Hepatocyte (in vitro differentiated cells): Measurements from ENCODE around the gene BCAS3. TPM values are rescaled to one million over a fixed set of nuclear protein-coding genes. Genes with fewer than 3 reads are reported as not detected.

ENCODE experiments used
- DNase-seq: peaks from one replicate; pipeline ENCODE4 v3.0.0-alpha.2; 2016; ENCODE audit warnings: low spot score
- H2AFZ ChIP-seq: fragments of 200-600 bp; sonication (generic); 2 replicates; pipeline ENCODE4 v1.6.0; 2016; ENCODE audit warnings: antibody characterized with exemption, mild to moderate bottlenecking
- H3K27ac ChIP-seq: fragments of 200-600 bp; sonication (generic); 2 replicates; pipeline ENCODE4 v1.5.1; 2016; ENCODE audit warnings: mild to moderate bottlenecking
- H3K27me3 ChIP-seq: fragments of 200-600 bp; sonication (generic); 2 replicates; pipeline ENCODE4 v1.6.1; 2016
- H3K36me3 ChIP-seq: fragments of 200-600 bp; sonication (generic); replicated peaks from 2 replicates; pipeline ENCODE4 v1.5.1; 2016; ENCODE audit warnings: low read depth; ENCODE audit not compliant: insufficient read depth
- H3K4me1 ChIP-seq: fragments of 200-600 bp; sonication (generic); 2 replicates; pipeline ENCODE4 v1.5.1; 2016; ENCODE audit warnings: mild to moderate bottlenecking, moderate library complexity; ENCODE audit not compliant: insufficient read depth
- H3K4me2 ChIP-seq: fragments of 200-600 bp; sonication (generic); 2 replicates; pipeline ENCODE4 v1.6.0; 2016
- H3K4me3 ChIP-seq: fragments of 200-600 bp; sonication (generic); 2 replicates; pipeline ENCODE4 v1.5.1; 2016; ENCODE audit warnings: mild to moderate bottlenecking
- H3K79me2 ChIP-seq: fragments of 200-600 bp; sonication (generic); 2 replicates; pipeline ENCODE4 v1.6.0; 2017; ENCODE audit warnings: mild to moderate bottlenecking
- H3K9me2 ChIP-seq: fragments of 200-600 bp; sonication (generic); replicated peaks from 2 replicates; pipeline ENCODE4 v1.6.0; 2017; ENCODE audit warnings: mild to moderate bottlenecking; ENCODE audit not compliant: insufficient read depth
- H3K9me3 ChIP-seq: fragments of 200-600 bp; sonication (generic); 2 replicates; pipeline ENCODE4 v1.5.1; 2016; ENCODE audit warnings: low read depth, mild to moderate bottlenecking
- H4K20me1 ChIP-seq: fragments of 200-600 bp; sonication (generic); 2 replicates; pipeline ENCODE4 v1.6.0; 2016; ENCODE audit warnings: mild to moderate bottlenecking; ENCODE audit not compliant: insufficient read depth, poor library complexity, severe bottlenecking
- CTCF ChIP-seq: fragments of 200-600 bp; sonication (generic); IDR thresholded peaks from 2 replicates; pipeline ENCODE4 v1.5.1; 2016; ENCODE audit warnings: antibody characterized with exemption, mild to moderate bottlenecking; ENCODE audit not compliant: poor library complexity
- EZH2 ChIP-seq: fragments of 200-600 bp; sonication (generic); IDR thresholded peaks from 2 replicates; pipeline ENCODE4 v1.6.1; 2016; ENCODE audit warnings: antibody characterized with exemption, mild to moderate bottlenecking, borderline replicate concordance
- EZH2phosphoT487 ChIP-seq: fragments of 200-600 bp; sonication (generic); IDR thresholded peaks from one replicate; pipeline ENCODE4 v1.6.1; 2018; ENCODE audit warnings: antibody characterized with exemption, mild to moderate bottlenecking, low read depth, moderate library complexity; ENCODE audit not compliant: unreplicated experiment, severe bottlenecking
- WGBS: methylation state at CpG from one replicate; pipeline ENCODE4 v1.1.6; 2016; ENCODE audit warnings: low lambda C conversion rate; ENCODE audit errors: missing lambda C conversion rate; 5-methylcytosine and 5-hydroxymethylcytosine counted together
- polyA plus RNA-seq: library from polyadenylated mRNA; unstranded; fragments of >200 nt; fragmentation: Nextera tagmentation; extraction: Ambion mirVana; gene quantifications from 2 replicates; pipeline ENCODE4 v1.2.1, GENCODE V29; 2016
- total RNA-seq: library from RNA; depleted of rRNA; stranded (reverse); fragments of >200 nt; gene quantifications from 2 replicates; pipeline ENCODE4 v1.2.3, GENCODE V29; 2014

Gene BCAS3
- total and polyA plus RNA-seq, 2 experiments from 2014 or later, result 16.5 to 58.8 TPM

DNA sequence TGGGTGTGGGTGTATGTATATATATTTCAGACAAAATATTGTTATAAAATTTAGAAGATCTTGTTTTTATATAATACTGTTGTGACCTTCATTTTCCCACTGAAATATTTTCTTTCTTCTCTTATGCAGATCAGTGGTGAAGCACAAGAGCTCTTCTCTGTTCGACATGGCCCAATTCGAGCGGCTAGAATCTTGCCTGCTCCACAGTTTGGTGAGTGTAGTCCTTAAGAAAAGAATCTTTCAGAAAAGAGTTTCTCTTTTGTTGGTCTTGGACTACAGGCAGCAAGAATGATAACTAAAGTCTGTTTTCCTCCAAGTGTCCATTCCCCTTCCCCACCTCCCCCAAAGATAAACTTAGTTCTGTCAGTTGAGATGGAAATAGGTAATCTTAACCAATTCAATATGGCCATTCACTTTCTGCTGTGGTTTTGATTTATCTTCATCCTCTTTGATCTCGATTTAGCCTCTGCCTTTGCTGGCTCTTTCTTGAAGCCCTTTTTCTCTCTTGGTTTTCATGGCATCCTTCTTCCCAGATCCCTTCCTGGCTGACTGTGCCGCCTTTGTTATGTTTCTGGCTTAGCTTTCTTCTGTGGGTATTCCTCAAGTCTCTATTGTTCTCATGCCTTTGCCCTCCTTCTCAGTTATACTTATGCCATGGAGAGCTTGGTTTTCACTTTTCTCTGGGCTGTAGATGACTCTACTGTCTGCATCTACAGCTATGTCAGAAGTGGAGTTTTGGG, 69.6 kb downstream of the BCAS3 start:
- Histone ChIP-seq H3K9me3 (peaks cover 4% of the 10 kb centered on the region), H3K9me2 (no peaks in the 10 kb centered on the region), H2AFZ (no peak overlapping the region), H3K79me2 (no peaks in the 10 kb centered on the region), H3K4me2 (peak overlapping the region; percentile 46), H3K27me3 (no peaks in the 10 kb centered on the region), H3K27ac (peak overlapping the region; percentile 39), H3K4me1 (no peaks in the 10 kb centered on the region), H3K36me3 (no peaks in the 10 kb centered on the region), H3K4me3 (no peak overlapping the region), H4K20me1 (no peaks in the 10 kb centered on the region)
- no peak for DNase-seq
- no peak for TF ChIP-seq EZH2
- TF ChIP-seq EZH2phosphoT487, result no peak
- TF ChIP-seq CTCF, result no peak
- 69% methylated on average over 5 of the region's 5 CpGs for WGBS

- Histone ChIP-seq H3K79me2 (no peaks in the 10 kb centered on the region), H2AFZ (no peak overlapping the region), H3K4me2 (peak overlapping the region; percentile 19), H3K27me3 (no peaks in the 10 kb centered on the region), H3K27ac (no peak overlapping the region), H3K36me3 (no peaks in the 10 kb centered on the region), H4K20me1 (no peaks in the 10 kb centered on the region), H3K4me3 (no peak overlapping the region), H3K9me3 (peaks cover 4% of the 10 kb centered on the region), H3K4me1 (no peaks in the 10 kb centered on the region), H3K9me2 (no peaks in the 10 kb centered on the region)
- no peak for TF ChIP-seq EZH2phosphoT487
- TF ChIP-seq CTCF, result no peak
- TF ChIP-seq EZH2, result no peak
- WGBS, result 76% methylated on average over 2 of the region's 2 CpGs
- DNase-seq, result no peak
These were observed 70.6 kb downstream of the BCAS3 start for GRCh38 chr17:60748204-60748603.

GRCh38 chr17:60749050-60749449, 71.4 kb downstream of the BCAS3 start:
- Histone ChIP-seq H2AFZ (no peak overlapping the region), H3K27me3 (no peaks in the 10 kb centered on the region), H3K4me2 (no peak overlapping the region), H3K36me3 (no peaks in the 10 kb centered on the region), H3K27ac (no peak overlapping the region), H3K9me2 (no peaks in the 10 kb centered on the region), H3K4me3 (no peak overlapping the region), H3K9me3 (peaks cover 4% of the 10 kb centered on the region), H3K4me1 (no peaks in the 10 kb centered on the region), H4K20me1 (no peaks in the 10 kb centered on the region), H3K79me2 (no peaks in the 10 kb centered on the region)
- DNase-seq, result no peak
- TF ChIP-seq EZH2, result no peak
- TF ChIP-seq EZH2phosphoT487, result no peak
- no peak for TF ChIP-seq CTCF
- 78% methylated on average over 4 of the region's 4 CpGs for WGBS

- peaks cover 4% of the 10 kb centered on the region for H3K9me3 ChIP-seq
- TF ChIP-seq CTCF, result no peak
- no peak for TF ChIP-seq EZH2
- TF ChIP-seq EZH2phosphoT487, result no peak
- no peak overlapping the region for H3K4me2 ChIP-seq
- no peak overlapping the region for H3K4me3 ChIP-seq
- no peaks in the 10 kb centered on the region for H3K79me2 ChIP-seq
- H3K4me1 ChIP-seq, result no peaks in the 10 kb centered on the region
- H3K36me3 ChIP-seq, result no peaks in the 10 kb centered on the region
- H3K27ac ChIP-seq, result no peak overlapping the region
- H3K27me3 ChIP-seq, result no peaks in the 10 kb centered on the region
- DNase-seq, result no peak
- no peaks in the 10 kb centered on the region for H3K9me2 ChIP-seq
- no peak overlapping the region for H2AFZ ChIP-seq
- H4K20me1 ChIP-seq, result no peaks in the 10 kb centered on the region
- 94% methylated on average over 5 of the region's 5 CpGs for WGBS
These were observed 72.1 kb downstream of the BCAS3 start for GRCh38 chr17:60749708-60750107.
